Neuron (in vitro differentiated cells): ENCODE data around the gene SDK1.

ENCODE experiments used
- H2AFZ ChIP-seq: one replicate; pipeline ENCODE4 v1.6.1; 2013; ENCODE audit warnings: low read depth, mild to moderate bottlenecking, inconsistent platforms, low read length, moderate library complexity
- H3K27me3 ChIP-seq: one replicate; pipeline ENCODE4 v1.6.1; 2013; ENCODE audit warnings: low read length; ENCODE audit not compliant: insufficient read depth
- H3K36me3 ChIP-seq: one replicate; pipeline ENCODE4 v1.6.1; 2013; ENCODE audit warnings: low read length; ENCODE audit not compliant: insufficient read depth
- H3K4me1 ChIP-seq: one replicate; pipeline ENCODE4 v1.6.1; 2013; ENCODE audit warnings: low read length; ENCODE audit not compliant: insufficient read depth
- H3K4me3 ChIP-seq: 2 replicates; pipeline ENCODE4 v1.5.1; 2013; ENCODE audit warnings: mild to moderate bottlenecking, low read length, moderate library complexity
- H3K9me3 ChIP-seq: one replicate; pipeline ENCODE4 v1.6.1; 2013; ENCODE audit warnings: low read length

The SDK1 gene

DNA sequence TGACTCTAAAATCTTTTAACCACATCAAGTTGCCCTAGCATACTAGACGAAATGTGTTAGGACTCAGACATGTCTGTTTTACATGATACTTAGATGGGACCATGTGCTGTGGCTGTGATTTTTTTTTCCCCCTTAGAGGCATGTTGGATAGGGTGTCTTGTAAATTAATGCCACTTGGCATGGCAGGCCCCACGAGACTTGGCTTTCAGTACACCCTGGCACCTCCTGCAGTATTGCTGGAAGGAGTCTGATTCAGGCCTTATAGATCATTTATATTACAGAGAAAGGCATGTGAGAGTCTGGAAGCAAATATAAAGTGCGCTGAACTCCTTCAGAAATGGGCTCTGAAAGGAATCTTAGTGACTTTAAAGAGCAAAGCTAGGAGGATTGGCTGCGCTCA, 494.1 kb downstream of the SDK1 start:
- H3K4me1 ChIP-seq, result no peaks in the 10 kb centered on the region
- no peak overlapping the region for H3K4me3 ChIP-seq
- no peaks in the 10 kb centered on the region for H3K36me3 ChIP-seq
- no peak overlapping the region for H2AFZ ChIP-seq
- no peaks in the 10 kb centered on the region for H3K9me3 ChIP-seq
- no peaks in the 10 kb centered on the region for H3K27me3 ChIP-seq

DNA sequence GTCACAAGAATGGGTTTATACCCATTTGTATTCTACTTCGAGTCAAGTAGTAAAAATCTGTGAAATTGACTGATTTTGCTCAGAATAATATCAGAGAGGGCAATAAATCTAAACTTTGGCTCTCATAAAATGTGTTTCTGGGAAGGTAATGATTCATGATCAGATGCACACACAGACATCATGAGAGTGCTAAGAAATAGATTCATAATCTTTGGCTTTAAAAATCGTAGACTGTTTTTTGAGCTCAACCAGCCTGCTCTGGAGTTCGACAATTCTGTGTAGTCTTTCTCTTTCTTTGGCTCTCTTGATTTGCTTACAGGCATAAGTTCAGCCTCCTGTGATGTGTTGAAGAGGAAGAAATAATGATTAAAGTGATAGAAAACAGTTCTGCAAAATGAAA, 494.7 kb downstream of the SDK1 start:
- Histone ChIP-seq H3K9me3 (no peaks in the 10 kb centered on the region), H3K36me3 (no peaks in the 10 kb centered on the region), H2AFZ (no peak overlapping the region), H3K27me3 (no peaks in the 10 kb centered on the region), H3K4me3 (no peak overlapping the region), H3K4me1 (no peaks in the 10 kb centered on the region)

DNA sequence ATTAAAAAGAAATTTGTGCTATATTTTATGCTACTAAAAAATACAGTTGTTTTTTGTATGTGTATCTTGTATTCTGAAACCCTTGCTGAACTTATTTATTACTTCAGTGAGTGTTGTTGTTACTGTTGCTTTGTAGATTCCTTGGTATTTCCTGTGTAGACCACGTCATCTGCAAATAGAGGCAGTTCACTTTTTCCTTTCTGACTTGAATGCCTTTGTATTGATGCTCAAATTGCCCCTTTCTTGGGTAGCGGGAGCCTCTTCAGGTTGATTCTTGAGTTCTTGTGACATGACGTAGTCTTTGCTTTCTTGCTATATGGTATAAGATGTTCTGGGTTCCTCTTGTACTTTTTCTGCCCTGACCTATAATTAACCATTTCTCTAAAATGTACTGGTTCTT, 504.1 kb downstream of the SDK1 start:
- Histone ChIP-seq H2AFZ (no peak overlapping the region), H3K36me3 (peaks cover 2% of the 10 kb centered on the region), H3K4me3 (no peak overlapping the region), H3K27me3 (no peaks in the 10 kb centered on the region), H3K4me1 (no peaks in the 10 kb centered on the region), H3K9me3 (peaks cover 7% of the 10 kb centered on the region)

DNA sequence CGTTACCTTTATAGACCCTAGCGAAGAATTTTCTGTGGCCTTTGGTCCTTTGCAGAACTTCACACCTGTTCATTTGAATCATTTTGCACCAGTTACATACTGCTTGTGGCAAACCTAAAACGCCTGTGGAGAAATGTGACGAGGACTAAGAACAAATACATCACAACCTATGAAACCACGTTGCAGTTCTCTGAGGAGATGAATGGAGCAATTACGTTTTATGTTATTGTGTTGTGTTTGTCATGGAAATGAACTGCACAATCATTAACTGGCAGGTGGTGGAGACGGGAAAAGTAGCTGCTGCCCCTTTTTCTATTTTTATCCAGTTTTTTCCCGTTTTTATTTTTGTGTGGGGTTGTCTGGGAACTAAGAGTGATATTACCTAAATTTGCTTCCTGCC, 505.5 kb downstream of the SDK1 start:
- peaks cover 2% of the 10 kb centered on the region for H3K36me3 ChIP-seq
- no peak overlapping the region for H3K4me3 ChIP-seq
- peaks cover 7% of the 10 kb centered on the region for H3K9me3 ChIP-seq
- no peaks in the 10 kb centered on the region for H3K27me3 ChIP-seq
- H3K4me1 ChIP-seq, result no peaks in the 10 kb centered on the region
- H2AFZ ChIP-seq, result no peak overlapping the region

DNA sequence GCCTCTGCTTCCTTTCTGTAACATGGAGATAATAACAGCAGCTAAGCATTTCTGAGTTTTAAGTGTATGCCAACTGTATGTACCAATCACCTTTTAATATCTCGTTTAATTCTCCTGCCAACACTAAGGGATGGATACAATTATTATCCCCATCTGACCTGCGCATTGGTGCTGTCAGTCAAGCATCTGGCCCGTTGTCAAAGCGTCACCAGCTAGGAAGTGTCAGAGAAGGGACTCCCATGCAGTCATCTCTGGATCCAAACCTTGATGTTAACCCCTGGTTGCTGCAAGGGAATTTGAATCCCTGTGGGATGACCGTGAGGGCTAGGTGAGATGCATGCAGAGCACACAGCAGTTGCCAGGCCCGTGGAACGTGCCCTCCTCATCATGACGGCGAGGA, 506.8 kb downstream of the SDK1 start:
- Histone ChIP-seq H3K4me3 (no peak overlapping the region), H3K4me1 (no peaks in the 10 kb centered on the region), H3K27me3 (no peaks in the 10 kb centered on the region), H3K9me3 (peaks cover 7% of the 10 kb centered on the region), H3K36me3 (no peaks in the 10 kb centered on the region), H2AFZ (no peak overlapping the region)

DNA sequence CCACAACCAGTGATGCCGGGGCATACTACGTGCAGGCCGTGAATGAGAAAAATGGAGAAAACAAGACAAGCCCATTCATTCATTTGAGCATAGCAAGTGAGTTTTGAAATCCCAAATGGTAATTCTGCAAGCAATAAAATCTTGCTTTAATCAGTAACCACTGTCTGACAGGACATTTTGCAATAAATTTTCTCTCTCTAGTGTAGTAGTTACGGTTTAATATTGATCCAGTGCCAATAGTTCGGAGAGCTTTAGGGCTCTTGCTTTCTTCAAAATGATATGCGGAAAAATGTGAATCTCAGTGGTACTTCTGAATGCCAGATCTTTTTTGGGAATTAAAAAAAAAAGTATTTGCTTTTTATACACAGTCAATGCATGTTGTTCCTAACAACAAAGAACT, 520.4 kb downstream of the SDK1 start:
- H3K4me1 ChIP-seq, result peaks cover 5% of the 10 kb centered on the region

DNA sequence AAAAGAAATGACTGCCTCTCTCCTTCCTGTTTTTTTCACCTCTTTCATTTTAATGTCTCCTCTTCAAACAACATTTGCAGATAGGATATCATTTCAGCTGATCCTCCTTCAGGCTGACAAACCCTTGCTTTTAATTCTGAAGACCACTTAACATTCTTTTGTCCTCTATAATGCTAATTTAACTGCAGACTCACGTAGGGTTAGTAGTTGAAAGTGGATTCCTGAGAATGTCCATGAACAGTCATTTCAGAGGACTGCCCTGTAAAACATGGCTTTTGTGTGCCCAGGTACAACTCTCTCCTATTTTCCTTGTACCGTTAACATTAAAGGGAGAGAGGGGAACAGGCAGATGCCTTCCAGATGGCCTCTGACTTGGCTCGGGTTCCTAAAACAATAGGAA, 524.4 kb downstream of the SDK1 start:
- H3K9me3 ChIP-seq, result no peaks in the 10 kb centered on the region
- H3K36me3 ChIP-seq, result no peaks in the 10 kb centered on the region
- H3K4me1 ChIP-seq, result peaks cover 5% of the 10 kb centered on the region
- H2AFZ ChIP-seq, result no peak overlapping the region
- H3K27me3 ChIP-seq, result no peaks in the 10 kb centered on the region
- H3K4me3 ChIP-seq, result no peak overlapping the region

More for the DNA sequence above, 520.4 kb downstream of the SDK1 start:
- Histone ChIP-seq H2AFZ (no peak overlapping the region), H3K4me3 (no peak overlapping the region), H3K9me3 (no peaks in the 10 kb centered on the region), H3K27me3 (no peaks in the 10 kb centered on the region), H3K36me3 (no peaks in the 10 kb centered on the region)

DNA sequence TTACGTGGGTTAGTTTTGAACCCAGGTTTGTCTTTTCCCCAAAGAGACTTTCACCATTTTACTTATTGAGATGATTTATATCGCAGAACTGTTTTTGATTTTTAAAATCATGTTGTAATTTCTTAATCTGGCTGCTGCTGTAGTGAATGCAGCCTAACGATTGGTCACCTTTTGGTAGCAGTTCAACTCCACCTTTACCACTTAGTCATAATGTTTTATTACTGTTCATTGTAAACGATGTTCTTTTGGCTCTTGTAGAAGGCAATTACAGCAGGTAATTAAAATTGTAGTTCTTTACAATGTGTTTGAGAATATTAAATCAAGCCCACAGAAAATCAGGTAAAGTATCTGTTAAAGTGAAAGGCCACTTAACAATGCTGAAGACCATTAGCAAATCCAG, 531.1 kb downstream of the SDK1 start:
- H3K4me3 ChIP-seq, result no peak overlapping the region
- no peak overlapping the region for H2AFZ ChIP-seq
- H3K9me3 ChIP-seq, result no peaks in the 10 kb centered on the region
- H3K36me3 ChIP-seq, result no peaks in the 10 kb centered on the region
- no peaks in the 10 kb centered on the region for H3K27me3 ChIP-seq
- no peaks in the 10 kb centered on the region for H3K4me1 ChIP-seq

DNA sequence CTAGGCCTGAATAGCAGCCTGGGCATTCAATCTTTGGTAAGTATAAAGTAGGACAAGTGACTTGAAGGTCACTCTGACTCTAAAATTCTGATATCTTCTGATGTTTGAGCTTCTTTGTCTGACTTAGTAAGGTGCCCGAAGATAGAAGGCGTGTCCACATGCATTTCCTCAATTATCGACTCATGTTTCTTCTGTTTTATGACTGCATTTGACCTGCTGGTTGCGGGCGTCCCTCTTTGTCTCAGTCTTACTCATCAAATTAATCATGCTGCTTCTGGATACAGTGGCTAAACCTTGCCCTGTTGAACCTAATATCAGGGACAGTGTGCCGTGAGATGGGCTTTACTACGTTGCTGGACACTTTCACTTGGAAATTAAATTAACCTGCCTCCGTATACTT, 534.1 kb downstream of the SDK1 start:
- H3K36me3 ChIP-seq, result no peaks in the 10 kb centered on the region
- no peaks in the 10 kb centered on the region for H3K4me1 ChIP-seq
- no peaks in the 10 kb centered on the region for H3K9me3 ChIP-seq
- no peak overlapping the region for H3K4me3 ChIP-seq
- no peak overlapping the region for H2AFZ ChIP-seq
- H3K27me3 ChIP-seq, result no peaks in the 10 kb centered on the region

DNA sequence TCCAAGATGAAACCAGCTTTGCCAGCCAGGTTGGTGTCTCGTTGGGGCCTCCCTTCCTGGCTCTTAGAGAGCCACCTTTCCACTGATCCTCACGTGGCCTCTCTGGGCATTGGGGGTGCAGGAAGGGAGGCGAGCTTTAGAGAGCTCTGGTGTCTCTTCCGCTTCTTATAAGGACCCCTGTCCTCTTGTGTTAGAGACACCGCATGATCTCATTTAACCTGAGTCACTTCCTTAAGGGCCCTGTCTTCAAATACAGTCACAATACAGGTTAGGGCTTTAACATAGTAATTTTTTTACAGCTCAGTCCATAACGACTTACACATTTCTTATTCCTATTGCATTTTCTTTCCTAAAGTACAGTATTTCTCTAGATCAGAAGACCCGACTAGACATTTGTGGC, 535.8 kb downstream of the SDK1 start:
- Histone ChIP-seq H3K36me3 (no peaks in the 10 kb centered on the region), H3K9me3 (no peaks in the 10 kb centered on the region), H3K27me3 (no peaks in the 10 kb centered on the region), H2AFZ (no peak overlapping the region), H3K4me3 (no peak overlapping the region), H3K4me1 (no peaks in the 10 kb centered on the region)

DNA sequence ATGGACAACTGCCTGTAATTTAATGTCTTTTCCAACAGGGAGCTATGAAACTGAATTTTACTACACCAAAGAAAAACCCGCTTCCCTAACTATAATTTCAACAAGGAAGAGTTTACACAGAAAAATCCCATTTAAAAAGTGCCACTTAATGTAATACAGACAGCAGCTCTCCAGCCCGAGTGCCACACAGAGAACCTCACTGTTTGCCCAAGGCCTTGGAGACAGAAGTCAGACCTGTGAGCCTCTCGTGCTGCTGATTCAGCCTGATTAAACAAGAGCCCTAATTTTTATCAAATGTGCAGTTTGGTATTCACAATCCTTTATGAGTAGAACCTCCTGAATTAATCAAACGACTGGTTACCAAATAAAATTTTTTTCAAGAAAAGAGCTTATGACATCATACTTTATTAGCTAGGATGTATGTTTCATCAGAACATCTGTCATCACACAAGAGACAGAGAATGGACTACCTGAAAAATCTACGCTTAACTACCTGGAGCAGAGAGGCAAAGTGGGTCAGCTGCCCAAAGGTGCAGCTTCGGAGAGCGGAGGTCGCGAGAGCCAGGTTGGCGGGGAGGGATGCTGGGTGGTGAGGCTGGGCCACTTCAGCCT, 543.6 kb downstream of the SDK1 start:
- Histone ChIP-seq H3K4me3 (no peak overlapping the region), H3K9me3 (no peaks in the 10 kb centered on the region), H2AFZ (no peak overlapping the region), H3K4me1 (no peaks in the 10 kb centered on the region), H3K27me3 (no peaks in the 10 kb centered on the region), H3K36me3 (no peaks in the 10 kb centered on the region)

DNA sequence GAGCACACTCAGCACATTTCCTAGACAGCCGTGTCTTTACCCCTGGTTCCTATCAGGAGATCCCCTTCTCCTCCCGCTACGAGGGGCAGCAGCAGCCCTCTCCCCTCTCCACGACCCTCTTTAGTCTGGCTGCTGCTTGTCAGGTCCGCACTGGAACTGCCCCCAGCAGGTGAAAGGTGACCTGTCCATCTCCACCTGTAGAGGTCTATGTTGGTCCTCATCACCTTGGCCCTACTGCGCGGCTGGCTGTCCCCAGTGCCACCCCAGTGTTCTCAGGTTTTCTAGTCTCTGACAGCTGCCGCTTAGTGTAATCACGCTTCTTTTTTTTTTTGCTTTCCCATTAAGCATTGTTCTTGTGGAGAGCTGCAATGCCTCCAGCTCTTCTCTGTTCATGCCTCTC, 545.7 kb downstream of the SDK1 start:
- no peaks in the 10 kb centered on the region for H3K27me3 ChIP-seq

DNA sequence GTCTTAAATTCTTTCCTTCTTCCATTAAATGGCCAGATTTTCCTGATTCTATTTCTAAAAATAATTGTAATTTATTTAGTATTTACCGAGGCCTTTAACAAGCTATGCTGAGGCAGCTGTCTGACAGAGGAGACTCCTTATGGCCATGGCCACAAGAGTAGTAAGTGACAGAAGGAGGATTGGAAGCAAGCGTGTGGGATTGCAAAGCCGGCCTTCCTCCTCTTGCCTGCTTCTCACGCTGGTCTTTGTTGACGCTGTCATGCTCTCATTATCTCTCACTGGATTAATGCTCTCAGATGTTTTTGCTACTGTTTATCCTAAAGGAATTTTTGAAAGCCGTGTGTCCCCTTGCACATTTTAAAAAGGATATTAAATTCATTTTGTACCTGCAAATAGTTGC, 546.3 kb downstream of the SDK1 start:
- Histone ChIP-seq H3K4me1 (no peaks in the 10 kb centered on the region), H3K9me3 (no peaks in the 10 kb centered on the region), H3K4me3 (no peak overlapping the region), H2AFZ (no peak overlapping the region), H3K36me3 (no peaks in the 10 kb centered on the region), H3K27me3 (no peaks in the 10 kb centered on the region)

More for the DNA sequence above, 545.7 kb downstream of the SDK1 start:
- Histone ChIP-seq H2AFZ (no peak overlapping the region), H3K36me3 (no peaks in the 10 kb centered on the region), H3K4me3 (no peak overlapping the region), H3K4me1 (no peaks in the 10 kb centered on the region), H3K9me3 (no peaks in the 10 kb centered on the region)

DNA sequence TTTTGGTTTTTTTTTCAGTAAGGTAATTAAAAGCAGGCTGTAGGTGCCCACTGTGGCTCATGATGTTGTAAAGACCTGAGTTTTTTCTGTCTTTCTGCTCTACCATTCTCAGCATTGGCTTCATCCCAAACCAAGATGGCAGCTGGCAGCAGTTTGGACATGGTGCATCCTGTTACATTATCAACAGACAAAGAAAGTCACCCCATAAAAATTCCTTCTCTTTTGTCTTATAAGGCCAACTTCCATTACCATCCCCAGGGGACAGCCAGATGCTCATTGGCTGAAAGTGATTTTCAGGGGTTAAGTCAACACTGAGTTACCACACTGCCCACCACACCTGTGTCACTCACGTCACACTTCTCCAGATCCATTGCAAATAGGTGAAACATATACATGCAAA, 558.4 kb downstream of the SDK1 start:
- H3K4me3 ChIP-seq, result no peak overlapping the region
- no peak overlapping the region for H2AFZ ChIP-seq
- peaks cover 11% of the 10 kb centered on the region for H3K9me3 ChIP-seq

More for the DNA sequence above, 558.4 kb downstream of the SDK1 start:
- Histone ChIP-seq H3K4me1 (peaks cover 15% of the 10 kb centered on the region), H3K36me3 (peaks cover 2% of the 10 kb centered on the region), H3K27me3 (no peaks in the 10 kb centered on the region)
